Measurements from ENCODE around the gene MSH3.

GRCh38 chr5:80793354-80793753, 138.9 kb downstream of the MSH3 start:
- no peak for TF ChIP-seq ESRRG (CRISPR knock-in tag; IDR thresholded peaks at IDR 0.05)
- TF ChIP-seq ZFP30 (CRISPR knock-in tag; IDR thresholded peaks at IDR 0.05): no peak
- TF ChIP-seq ISL1 (CRISPR knock-in tag; IDR thresholded peaks at IDR 0.05): no peak
- no peak for TF ChIP-seq BACH2 (CRISPR knock-in tag; IDR thresholded peaks at IDR 0.05; ENCODE audit: borderline replicate concordance)

Measured in SK-N-SH treated with all-trans-retinoic acid at 6 μM for 48 hours (cell line).